K562 (cell line): ENCODE results near the gene HBB. TPM values are rescaled to one million over a fixed set of nuclear protein-coding genes. Genes with fewer than 3 reads are reported as not detected.

Experiments
- CHAMP1 ChIP-seq: fragments of 450-650 bp; IDR thresholded peaks from 2 replicates; pipeline ENCODE4 v1.6.1; 2016; ENCODE audit warnings: mild to moderate bottlenecking
- CREB1 ChIP-seq, 2 experiments: sonication (generic) in 1 of 2; formaldehyde crosslinking in 1 of 2; IDR thresholded peaks; 2 replicates each; pipeline versions ENCODE4 v1.6.1 to v1.8.0; 2012 to 2022; ENCODE audit warnings: inconsistent platforms in 1 of 2, mild to moderate bottlenecking in 1 of 2, missing genetic modification reagents in 1 of 2, moderate library complexity in 1 of 2
- FOXO4 ChIP-seq: fragments of 450-650 bp; formaldehyde crosslinking; IDR thresholded peaks from 2 replicates; pipeline ENCODE4 v1.4.0; 2020; ENCODE audit warnings: mild to moderate bottlenecking, moderate library complexity
- HCFC1 ChIP-seq: IDR thresholded peaks from 2 replicates; pipeline ENCODE4 v1.6.1; 2012; ENCODE audit warnings: low read depth, low read length, improper control_type of control experiment
- HDGF ChIP-seq: fragments of 450-650 bp; IDR thresholded peaks from 2 replicates; pipeline ENCODE4 v1.6.1; 2016
- JUND ChIP-seq, 2 experiments: IDR thresholded peaks; 2 replicates in 1 of 2; 3 replicates in 1 of 2; pipeline ENCODE4 v1.6.1; 2011; ENCODE audit warnings: borderline replicate concordance in 2 of 2, low read depth in 2 of 2, low read length in 2 of 2, improper control_type of control experiment in 1 of 2, missing biosample characterization in 1 of 2, missing genetic modification characterization in 1 of 2, missing genetic modification reagents in 1 of 2
- MECOM ChIP-seq: fragments of 250-450 bp; sonication (Bioruptor Pico); IDR thresholded peaks from 2 replicates; pipeline ENCODE4 v1.8.0; 2022; ENCODE audit warnings: inconsistent platforms
- MYNN ChIP-seq, 2 experiments: sonication (generic); formaldehyde crosslinking in 1 of 2; IDR thresholded peaks; 2 replicates each; pipeline versions ENCODE4 v1.5.0 to v1.6.1; 2016 to 2020; ENCODE audit warnings: antibody characterized with exemption in 1 of 2, missing genetic modification reagents in 1 of 2
- PTTG1 ChIP-seq: fragments of 450-650 bp; IDR thresholded peaks from 2 replicates; pipeline ENCODE4 v1.6.1; 2016; ENCODE audit warnings: low read depth, mild to moderate bottlenecking, missing genetic modification characterization, missing compliant biosample characterization
- SIRT6 ChIP-seq: IDR thresholded peaks from one replicate; pipeline ENCODE4 v1.6.1; 2012; ENCODE audit warnings: low read depth, mild to moderate bottlenecking, control low read depth, inconsistent platforms, low read length, moderate library complexity
- SRSF7 ChIP-seq: fragments of 200-400 bp; formaldehyde crosslinking; optimal IDR thresholded peaks from 2 replicates; pipeline ENCODE3; 2017; ENCODE audit warnings: mild to moderate bottlenecking, low read depth, low read length
- ZFP36 ChIP-seq: fragments of 150-350 bp; IDR thresholded peaks from 2 replicates; pipeline ENCODE4 v1.6.1; 2018; ENCODE audit warnings: low read length, low read depth; ENCODE audit not compliant: partially characterized antibody
- ZNF274 ChIP-seq: IDR thresholded peaks from 2 replicates; pipeline ENCODE4 v1.6.1; 2011; ENCODE audit warnings: low read depth, mild to moderate bottlenecking, low read length, moderate library complexity, borderline replicate concordance
- ZNF583 ChIP-seq: fragments of 250-450 bp; sonication (Bioruptor Pico); IDR thresholded peaks from 2 replicates; pipeline ENCODE4 v1.4.0; 2020
- ZNF584 ChIP-seq: fragments of 200-800 bp; sonication (Bioruptor generic); IDR thresholded peaks from 2 replicates; pipeline ENCODE4 v1.6.1; 2016; ENCODE audit warnings: low read depth, mild to moderate bottlenecking, missing genetic modification characterization, missing compliant biosample characterization
- polyA plus RNA-seq, 8 experiments: library from polyadenylated mRNA; depleted of rRNA in 4 of 8; stranded (reverse) in 5 of 8; unstranded in 3 of 8; fragments of >200 nt; fragmentation: Nextera tagmentation in 2 of 8; fragmentation: Illumina TruSeq in 1 of 8; extraction: Ambion mirVana in 2 of 8; extraction: Trizol in 1 of 8; gene quantifications; 2 replicates each; pipeline versions ENCODE4 v1.2.1 to v1.2.3, GENCODE V29; 2011 to 2014; ENCODE audit warnings: inconsistent platforms in 1 of 8, missing spikeins in 1 of 8
- total RNA-seq, 7 experiments: library from RNA; depleted of rRNA in 6 of 7; stranded (reverse); fragments of >200 nt in 6 of 7; fragmentation: Illumina TruSeq in 2 of 7; extraction: Trizol in 2 of 7; gene quantifications; 2 replicates each; pipeline versions ENCODE4 v1.2.1 to v1.2.3, GENCODE V29; 2011 to 2021; ENCODE audit warnings: low replicate concordance in 1 of 7
- TF ChIP-seq, protein P1 (sequence below), 2 experiments: fragments of 150-350 bp in 1 of 2; IDR thresholded peaks; 2 replicates each; pipeline ENCODE4 v1.6.1; 2012 to 2016; ENCODE audit warnings: low read depth in 2 of 2, low read length in 2 of 2, mild to moderate bottlenecking in 1 of 2, moderate library complexity in 1 of 2

The HBB gene
- total and polyA plus RNA-seq, 9 of the 15 experiments (the other 6 are each of a cell fraction or from before 2014, with no cell fraction given), result 0.33 to 3.4 (median 1.2) TPM; not detected in 2

GRCh38 chr11:5269715-5270147 lies 42.9 kb upstream of the HBB start, which contains the start of gene HBE1 (continued):
- TF ChIP-seq HDGF, result no peak
- no peak for TF ChIP-seq CHAMP1
- TF ChIP-seq ZNF274, result no peak
- TF ChIP-seq, protein P1, sequence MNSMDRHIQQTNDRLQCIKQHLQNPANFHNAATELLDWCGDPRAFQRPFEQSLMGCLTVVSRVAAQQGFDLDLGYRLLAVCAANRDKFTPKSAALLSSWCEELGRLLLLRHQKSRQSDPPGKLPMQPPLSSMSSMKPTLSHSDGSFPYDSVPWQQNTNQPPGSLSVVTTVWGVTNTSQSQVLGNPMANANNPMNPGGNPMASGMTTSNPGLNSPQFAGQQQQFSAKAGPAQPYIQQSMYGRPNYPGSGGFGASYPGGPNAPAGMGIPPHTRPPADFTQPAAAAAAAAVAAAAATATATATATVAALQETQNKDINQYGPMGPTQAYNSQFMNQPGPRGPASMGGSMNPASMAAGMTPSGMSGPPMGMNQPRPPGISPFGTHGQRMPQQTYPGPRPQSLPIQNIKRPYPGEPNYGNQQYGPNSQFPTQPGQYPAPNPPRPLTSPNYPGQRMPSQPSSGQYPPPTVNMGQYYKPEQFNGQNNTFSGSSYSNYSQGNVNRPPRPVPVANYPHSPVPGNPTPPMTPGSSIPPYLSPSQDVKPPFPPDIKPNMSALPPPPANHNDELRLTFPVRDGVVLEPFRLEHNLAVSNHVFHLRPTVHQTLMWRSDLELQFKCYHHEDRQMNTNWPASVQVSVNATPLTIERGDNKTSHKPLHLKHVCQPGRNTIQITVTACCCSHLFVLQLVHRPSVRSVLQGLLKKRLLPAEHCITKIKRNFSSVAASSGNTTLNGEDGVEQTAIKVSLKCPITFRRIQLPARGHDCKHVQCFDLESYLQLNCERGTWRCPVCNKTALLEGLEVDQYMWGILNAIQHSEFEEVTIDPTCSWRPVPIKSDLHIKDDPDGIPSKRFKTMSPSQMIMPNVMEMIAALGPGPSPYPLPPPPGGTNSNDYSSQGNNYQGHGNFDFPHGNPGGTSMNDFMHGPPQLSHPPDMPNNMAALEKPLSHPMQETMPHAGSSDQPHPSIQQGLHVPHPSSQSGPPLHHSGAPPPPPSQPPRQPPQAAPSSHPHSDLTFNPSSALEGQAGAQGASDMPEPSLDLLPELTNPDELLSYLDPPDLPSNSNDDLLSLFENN (IDR thresholded peaks at IDR 0.05; ENCODE audit: low read depth in 2 of 2, low read length in 2 of 2), result no peak
- TF ChIP-seq JUND (IDR thresholded peaks at IDR 0.05; ENCODE audit: borderline replicate concordance, low read depth, low read length), result no peak
- TF ChIP-seq JUND (tag; IDR thresholded peaks at IDR 0.05; ENCODE audit: borderline replicate concordance, low read depth, low read length), result no peak
- TF ChIP-seq HCFC1, result no peak
- TF ChIP-seq CREB1 (IDR thresholded peaks at IDR 0.05), result no peak
- TF ChIP-seq CREB1 (CRISPR knock-in tag; IDR thresholded peaks at IDR 0.05), result peak; percentile 7; the same call in 1 of the 2 replicates
- no peak for TF ChIP-seq SIRT6
- no peak for TF ChIP-seq MECOM (CRISPR knock-in tag)
- no peak for TF ChIP-seq PTTG1 (tag)
- TF ChIP-seq SRSF7, result no peak
- no peak for TF ChIP-seq ZFP36
- TF ChIP-seq ZNF583, result no peak
- no peak for TF ChIP-seq MYNN (IDR thresholded peaks at IDR 0.05)
- no peak for TF ChIP-seq MYNN (CRISPR knock-in tag; IDR thresholded peaks at IDR 0.05)
- no peak for TF ChIP-seq FOXO4 (CRISPR knock-in tag)
- no peak for TF ChIP-seq ZNF584 (CRISPR knock-in tag)
